Peyer's patch (tissue), 4 donors: ENCODE measurements around the gene L1CAM.

Experiments used
- CTCF ChIP-seq, 6 experiments: fragments of 450-650 bp in 4 of 6; fragments of 200-600 bp in 2 of 6; sonication (generic) in 1 of 6; IDR thresholded peaks; one replicate each; pipeline ENCODE4 v1.5.1; 2017 to 2019; ENCODE audit warnings: antibody characterized with exemption in 6 of 6, mild to moderate bottlenecking in 3 of 6, moderate library complexity in 1 of 6
- POLR2A ChIP-seq, 2 donors: fragments of 450-650 bp; IDR thresholded peaks; one replicate each; pipeline ENCODE4 v1.5.1; 2017; ENCODE audit warnings: antibody characterized with exemption in 2 of 2, mild to moderate bottlenecking in 2 of 2, moderate library complexity in 2 of 2

GRCh38 chrX:153881281-153881680 lies 4.7 kb downstream of the L1CAM start:
- TF ChIP-seq CTCF (IDR thresholded peaks at IDR 0.05) = no peak
- TF ChIP-seq POLR2A (IDR thresholded peaks at IDR 0.05) = no peak
